H9 (cell line): Measurements from ENCODE around the gene MIER2. TPM values are rescaled to one million over a fixed set of nuclear protein-coding genes. Genes with fewer than 3 reads are reported as not detected.
A peak's percentile ranks its signal among the peaks of the same experiment; 100 is the strongest.

Source experiments
- DNase-seq: peaks from one replicate; pipeline ENCODE4 v3.0.0-alpha.2; 2017
- H2AFZ ChIP-seq: one replicate; pipeline ENCODE4 v1.6.1; 2013; ENCODE audit warnings: mild to moderate bottlenecking, low read length, control low read depth, moderate library complexity
- H2AK5ac ChIP-seq: 2 replicates; pipeline ENCODE4 v1.6.1; 2013; ENCODE audit warnings: low read length, control low read depth, mixed read lengths; ENCODE audit not compliant: insufficient read length
- H2BK120ac ChIP-seq: one replicate; pipeline ENCODE4 v1.6.1; 2013; ENCODE audit warnings: low read depth, mild to moderate bottlenecking, low read length, control low read depth, inconsistent platforms; ENCODE audit not compliant: poor library complexity, severe bottlenecking
- H2BK12ac ChIP-seq: 2 replicates; pipeline ENCODE4 v1.6.1; 2013; ENCODE audit warnings: low read length, control low read depth, mixed read lengths, low read depth; ENCODE audit not compliant: insufficient read length
- H2BK15ac ChIP-seq: 2 replicates; pipeline ENCODE4 v1.6.1; 2013; ENCODE audit warnings: low read depth, low read length, control low read depth
- H2BK20ac ChIP-seq: one replicate; pipeline ENCODE4 v1.6.1; 2013; ENCODE audit warnings: low read depth, mild to moderate bottlenecking, low read length, control low read depth, inconsistent platforms; ENCODE audit not compliant: poor library complexity, severe bottlenecking
- H2BK5ac ChIP-seq: 2 replicates; pipeline ENCODE4 v1.6.1; 2013; ENCODE audit warnings: low read length, control low read depth, mixed read lengths; ENCODE audit not compliant: insufficient read length
- H3K14ac ChIP-seq: 2 replicates; pipeline ENCODE4 v1.6.1; 2013; ENCODE audit warnings: low read length, control low read depth; ENCODE audit not compliant: insufficient read depth
- H3K18ac ChIP-seq: 2 replicates; pipeline ENCODE4 v1.6.1; 2013; ENCODE audit warnings: low read depth, mild to moderate bottlenecking, mixed read lengths, low read length, control low read depth; ENCODE audit not compliant: insufficient read length
- H3K23ac ChIP-seq: 2 replicates; pipeline ENCODE4 v1.6.1; 2013; ENCODE audit warnings: low read length, control low read depth, mixed read lengths, low read depth; ENCODE audit not compliant: insufficient read length
- H3K23me2 ChIP-seq: 2 replicates; pipeline ENCODE4 v1.6.1; 2013; ENCODE audit warnings: low read depth, mild to moderate bottlenecking, mixed read lengths, low read length, control low read depth; ENCODE audit not compliant: insufficient read length, poor library complexity, severe bottlenecking
- H3K27ac ChIP-seq: 2 replicates; pipeline ENCODE4 v1.5.1; 2013; ENCODE audit warnings: low read length, control low read depth, mixed read lengths, low read depth; ENCODE audit not compliant: insufficient read length
- H3K27me3 ChIP-seq: 2 replicates; pipeline ENCODE4 v1.6.1; 2013; ENCODE audit warnings: low read length, control low read depth, inconsistent platforms; ENCODE audit not compliant: insufficient read depth
- H3K4ac ChIP-seq: 2 replicates; pipeline ENCODE4 v1.6.1; 2013; ENCODE audit warnings: low read depth, mild to moderate bottlenecking, control low read depth, inconsistent platforms, low read length, moderate library complexity
- H3K4me1 ChIP-seq: 2 replicates; pipeline ENCODE4 v1.6.1; 2013; ENCODE audit warnings: low read length, control low read depth, inconsistent platforms; ENCODE audit not compliant: insufficient read depth
- H3K4me2 ChIP-seq: 2 replicates; pipeline ENCODE4 v1.6.1; 2013; ENCODE audit warnings: low read length, control low read depth, mixed read lengths; ENCODE audit not compliant: insufficient read length, insufficient read depth
- H3K56ac ChIP-seq: 2 replicates; pipeline ENCODE4 v1.6.1; 2013; ENCODE audit warnings: low read depth, mild to moderate bottlenecking, mixed read lengths, low read length, control low read depth; ENCODE audit not compliant: insufficient read length
- H3K79me1 ChIP-seq: 2 replicates; pipeline ENCODE4 v1.6.1; 2013; ENCODE audit warnings: low read depth, mild to moderate bottlenecking, moderate library complexity, low read length, control low read depth, inconsistent platforms; ENCODE audit not compliant: insufficient read depth, poor library complexity, severe bottlenecking
- H3K79me2 ChIP-seq: 2 replicates; pipeline ENCODE4 v1.6.1; 2013; ENCODE audit warnings: low read length, control low read depth, inconsistent platforms; ENCODE audit not compliant: insufficient read depth
- H3K9ac ChIP-seq: 2 replicates; pipeline ENCODE4 v1.6.1; 2013; ENCODE audit warnings: low read length, control low read depth, mixed read lengths; ENCODE audit not compliant: insufficient read length; ENCODE audit errors: extremely low read depth
- H3K9me3 ChIP-seq: one replicate; pipeline ENCODE4 v1.6.1; 2013; ENCODE audit warnings: low read depth, low read length, inconsistent platforms; ENCODE audit not compliant: control insufficient read depth
- H3T11ph ChIP-seq: one replicate; pipeline ENCODE4 v1.6.1; 2013; ENCODE audit warnings: mild to moderate bottlenecking, low read length, control low read depth, inconsistent platforms
- H4K20me1 ChIP-seq: one replicate; pipeline ENCODE4 v1.6.1; 2013; ENCODE audit not compliant: control insufficient read depth, insufficient read length, insufficient read depth
- H4K5ac ChIP-seq: 2 replicates; pipeline ENCODE4 v1.6.1; 2013; ENCODE audit warnings: low read depth, mild to moderate bottlenecking, mixed read lengths, low read length, control low read depth; ENCODE audit not compliant: insufficient read length
- H4K8ac ChIP-seq: replicated peaks from 2 replicates; pipeline ENCODE4 v1.6.1; 2013; ENCODE audit warnings: low read length, control low read depth, mixed read lengths, low read depth; ENCODE audit not compliant: insufficient read length
- H4K91ac ChIP-seq: 2 replicates; pipeline ENCODE4 v1.6.1; 2013; ENCODE audit warnings: low read depth, mild to moderate bottlenecking, moderate library complexity, mixed read lengths, low read length, control low read depth; ENCODE audit not compliant: insufficient read length
- H3K27ac Mint-ChIP-seq, 3 experiments: 2 replicates in 2 of 3; 3 replicates in 1 of 3; pipeline ENCODE4 v1.8.0; 2020 to 2021; ENCODE audit warnings: mixed read lengths in 3 of 3, mild to moderate bottlenecking in 1 of 3, moderate library complexity in 1 of 3
- H3K27me3 Mint-ChIP-seq: 2 replicates; pipeline ENCODE4 v1.8.0; 2021; ENCODE audit warnings: low read depth, mild to moderate bottlenecking, moderate library complexity, mixed read lengths
- H3K36me3 Mint-ChIP-seq, 3 experiments: 2 replicates in 2 of 3; 3 replicates in 1 of 3; pipeline ENCODE4 v1.8.0; 2020 to 2021; ENCODE audit warnings: low read depth in 3 of 3, mixed read lengths in 3 of 3; ENCODE audit not compliant: insufficient read depth in 1 of 3
- H3K4me1 Mint-ChIP-seq, 2 experiments: 2 replicates each; pipeline ENCODE4 v1.8.0; 2020; ENCODE audit warnings: mixed read lengths in 2 of 2
- H3K4me3 Mint-ChIP-seq, 2 experiments: 2 replicates in 1 of 2; 3 replicates in 1 of 2; pipeline ENCODE4 v1.8.0; 2020 to 2021; ENCODE audit warnings: mild to moderate bottlenecking in 2 of 2, mixed read lengths in 2 of 2, moderate library complexity in 1 of 2
- H3K9me3 Mint-ChIP-seq, 2 experiments: 2 replicates in 1 of 2; 3 replicates in 1 of 2; pipeline ENCODE4 v1.8.0; 2020; ENCODE audit warnings: mild to moderate bottlenecking in 2 of 2, mixed read lengths in 2 of 2, moderate library complexity in 1 of 2
- CTCF ChIP-seq: fragments of 200-600 bp; sonication (generic); conservative IDR thresholded peaks from 3 replicates; pipeline ENCODE4 v1.8.0; 2021; ENCODE audit warnings: antibody characterized with exemption, mild to moderate bottlenecking
- WGBS: extraction: QIAGEN DNeasy Blood & Tissue Kit; methylation state at CpG from one replicate; pipeline ENCODE4 v1.1.7; 2013; ENCODE audit warnings: missing lambda C conversion rate, low lambda C conversion rate, mixed read lengths; ENCODE audit not compliant: insufficient read length; ENCODE audit errors: extremely low coverage; 5-methylcytosine and 5-hydroxymethylcytosine counted together
- total RNA-seq: library from RNA; stranded (reverse); gene quantifications from 2 replicates; pipeline ENCODE4 v1.2.1, GENCODE V29; 2021

The MIER2 gene
- total RNA-seq, 1 experiment from 2014 or later, result 60.5 TPM

- Histone ChIP-seq H2BK120ac (no peak overlapping the region), H3K18ac (no peak overlapping the region), H3K4ac (no peak overlapping the region), H4K20me1 (no peaks in the 10 kb centered on the region), H3K27me3 (no peaks in the 10 kb centered on the region; the same call in 1 of the 2 replicates), H2AK5ac (no peak overlapping the region), H4K8ac (no peak overlapping the region), H3K23me2 (peaks cover 14% of the 10 kb centered on the region), H2BK20ac (no peak overlapping the region), H3K27ac (no peak overlapping the region), H3K79me2 (peaks cover 56% of the 10 kb centered on the region), H2AFZ (no peak overlapping the region), H3K9me3 (no peaks in the 10 kb centered on the region), H3K4me2 (no peak overlapping the region), H3T11ph (no peak overlapping the region), H3K79me1 (peaks cover 11% of the 10 kb centered on the region), H3K14ac (no peak overlapping the region), H3K56ac (no peak overlapping the region), H4K91ac (no peak overlapping the region), H2BK5ac (no peak overlapping the region), H3K9ac (no peak overlapping the region), H3K23ac (no peak overlapping the region), H4K5ac (no peak overlapping the region), H2BK12ac (no peak overlapping the region), H2BK15ac (no peak overlapping the region), H3K4me1 (no peaks in the 10 kb centered on the region; the same call in 1 of the 2 replicates)
- no peak for DNase-seq
- H3K36me3 Mint-ChIP-seq, result peaks cover 38 to 49% (median 46%) of the 10 kb centered on the region in 3 experiments
- peak overlapping the region; percentile 46 to 48; a peak in 4 of 5 replicates for H3K4me3 Mint-ChIP-seq
- peaks cover 41 to 42% of the 10 kb centered on the region in 2 experiments for H3K4me1 Mint-ChIP-seq
- TF ChIP-seq CTCF, result no peak
- peaks cover 17% of the 10 kb centered on the region for H3K27me3 Mint-ChIP-seq
- WGBS, result no CpG with 5 or more reads among the region's 10 CpGs
- peaks cover 4% of the 10 kb centered on the region in 2 experiments; a peak in 3 of 5 replicates for H3K9me3 Mint-ChIP-seq
- H3K27ac Mint-ChIP-seq, result peak overlapping the region; percentile 60 to 85 (median 84); a peak in 4 of 7 replicates
These were observed 2.5 kb downstream of the MIER2 start for GRCh38 chr19:342128-342455.
